A549 treated with CORT108297 at 1 μM for 4 hours (cell line): Measurements from ENCODE around the gene BCAR1. TPM values are rescaled to one million over a fixed set of nuclear protein-coding genes. Genes with fewer than 3 reads are reported as not detected.

Experiments
- total RNA-seq: library from RNA; stranded (reverse); fragments of 200-300 nt; extraction: Qiagen RNA extraction; gene quantifications from 5 replicates; pipeline ENCODE4 v1.2.3, GENCODE V29; 2022

The BCAR1 gene
- 61.8 to 99.2 TPM (median 92.7 TPM) in 5 replicates for total RNA-seq

GRCh38 chr16:75251280-75252048, at the start of gene BCAR1:
BCAR1 (minus strand) TSS chr16:75251624; CDS start chr16:75251482, 142 bp downstream.

GRCh38 chr16:75218256-75219076, 33.0 kb downstream of the BCAR1 start, which contains the start of gene CTRB1:
CTRB1 (plus strand) TSS chr16:75218988; CDS start chr16:75219008, 20 bp downstream.

GRCh38 chr16:75206749-75207451, 44.5 kb downstream of the BCAR1 start, which contains the start of gene CTRB2:
CTRB2 (minus strand) TSS chr16:75207161; CDS start chr16:75207141, 20 bp downstream.

Other genes with a start within 250 kb of the BCAR1 start
- gene LDHD, start 134.8 kb downstream of the BCAR1 start, total RNA-seq, result 0.52 to 0.92 TPM (median 0.78 TPM) in 5 replicates
- 9.6 to 13.0 TPM (median 9.9 TPM) in 5 replicates for gene ZFP1, start 103.1 kb downstream of the BCAR1 start, total RNA-seq
- gene CTRB2, start 44.5 kb downstream of the BCAR1 start, total RNA-seq, result 0.12 TPM in 1 of 5 replicates, not detected in the others
- not detected in 5 replicates for gene CTRB1, start 32.6 kb downstream of the BCAR1 start, total RNA-seq
- 51.6 to 68.0 TPM (median 56.1 TPM) in 5 replicates for gene CFDP1, start 181.9 kb upstream of the BCAR1 start, total RNA-seq
- 13.9 to 16.2 TPM (median 15.5 TPM) in 5 replicates for gene TMEM170A, start 213.1 kb upstream of the BCAR1 start, total RNA-seq
- gene CHST6, start 243.8 kb upstream of the BCAR1 start, total RNA-seq, result 0.10 to 0.15 TPM (median 0.13 TPM) in 5 replicates